Right cardiac atrium (tissue), 5 donors: ENCODE measurements around the gene CTNNA3. TPM values are rescaled to one million over a fixed set of nuclear protein-coding genes. Genes with fewer than 3 reads are reported as not detected.

Experiments
- ATAC-seq, 2 donors: fragments of 200-7000 bp; cut with Tn5 transposase; one replicate each; pipeline versions ENCODE4 v1.8.0 to v1.9.1; 2020; ENCODE audit warnings: moderate library complexity in 2 of 2, mild to moderate bottlenecking in 1 of 2
- DNase-seq, 3 donors: peaks; one replicate each; pipeline ENCODE4 v3.0.0-alpha.2; 2020
- H3K27ac ChIP-seq: one replicate; pipeline ENCODE4 v1.5.1; 2013; ENCODE audit warnings: mild to moderate bottlenecking, low read length, control low read depth, moderate library complexity
- H3K27me3 ChIP-seq: one replicate; pipeline ENCODE4 v1.6.1; 2013; ENCODE audit not compliant: control insufficient read depth, insufficient read depth
- H3K4me1 ChIP-seq: one replicate; pipeline ENCODE4 v1.6.1; 2013; ENCODE audit warnings: low read length; ENCODE audit not compliant: control insufficient read depth, insufficient read depth
- H3K4me3 ChIP-seq: one replicate; pipeline ENCODE4 v1.5.1; 2013; ENCODE audit warnings: low read length, control low read depth
- H3K9me3 ChIP-seq: one replicate; pipeline ENCODE4 v1.6.1; 2013; ENCODE audit warnings: low read length; ENCODE audit not compliant: control insufficient read depth
- WGBS: extraction: QIAGEN DNeasy Blood & Tissue Kit; methylation state at CpG from one replicate; pipeline ENCODE4 v1.1.7; 2013; 5-methylcytosine and 5-hydroxymethylcytosine counted together
- intact Hi-C, 4 donors: fragments of 100-400 bp; cut with DNase I; formaldehyde crosslinking; loops; one replicate each; pipeline versions ENCODE4 v1.11.0 to v1.14.0; 2022 to 2023
- polyA plus RNA-seq: library from polyadenylated mRNA; stranded (reverse); fragments of 200-250 nt; gene quantifications from one replicate; pipeline ENCODE4 v1.2.3, GENCODE V29; 2013
- total RNA-seq, 4 donors: library from RNA; stranded (reverse); fragmentation: NEBNext Ultra II Directional; extraction: Animal tissue kit (Norgen Biotek cat#: 25700); gene quantifications; one replicate each; pipeline ENCODE4 v1.2.1, GENCODE V29; 2021
- donor health status: healthy with polysubstance abuse.
- donor health status: DM: no; HTN: yes; CAD: no.
- donor health status: DM: no; HTN: no; CAD: no.
- donor health status: DM: no; HTN: yes; CAD: no; lungs with severe emphysema.
- donor health status: DM: yes; HTN: yes; CAD: no.

The CTNNA3 gene
- total and polyA plus RNA-seq, 5 donors = 4.5 to 81.7 (median 67.7) TPM

DNA sequence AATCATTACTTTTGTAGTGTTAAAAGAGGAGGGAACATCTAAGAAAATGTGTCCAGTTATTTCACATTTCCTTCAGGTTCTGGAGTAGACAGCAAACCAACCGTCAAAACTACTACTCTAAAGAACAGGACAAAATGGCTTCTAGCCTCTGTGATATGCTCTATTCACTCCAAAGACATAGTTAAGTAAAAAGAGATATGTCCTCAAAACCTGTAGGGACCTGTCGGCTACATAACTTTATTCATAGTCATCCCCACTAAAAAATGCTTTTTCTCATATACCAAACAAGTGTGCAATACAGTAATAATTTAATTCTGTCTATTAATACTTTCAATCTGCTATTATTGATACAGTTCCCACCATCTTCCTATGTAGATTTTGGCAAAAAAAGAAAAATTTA is 1412.9 kb downstream of the CTNNA3 start:
- 83% methylated on average over 2 of the region's 2 CpGs for WGBS
- H3K27me3 ChIP-seq = no peaks in the 10 kb centered on the region
- no peak overlapping the region for H3K27ac ChIP-seq
- no peaks in the 10 kb centered on the region for H3K4me1 ChIP-seq
- ATAC-seq (no peak), DNase-seq (no peak)
- intact Hi-C loops = no loop called here
- no peaks in the 10 kb centered on the region for H3K9me3 ChIP-seq
- no peak overlapping the region for H3K4me3 ChIP-seq

GRCh38 chr10:66281327-66281726 is 1414.7 kb downstream of the CTNNA3 start:
- DNase-seq = no peak
- H3K9me3 ChIP-seq = no peaks in the 10 kb centered on the region
- WGBS = 80% methylated on average over 1 of the region's 1 CpG
- intact Hi-C loops = no loop called here
- H3K27me3 ChIP-seq = no peaks in the 10 kb centered on the region
- H3K4me1 ChIP-seq = no peaks in the 10 kb centered on the region
- no peak overlapping the region for H3K4me3 ChIP-seq
- no peak overlapping the region for H3K27ac ChIP-seq
- ATAC-seq = no peak

DNA sequence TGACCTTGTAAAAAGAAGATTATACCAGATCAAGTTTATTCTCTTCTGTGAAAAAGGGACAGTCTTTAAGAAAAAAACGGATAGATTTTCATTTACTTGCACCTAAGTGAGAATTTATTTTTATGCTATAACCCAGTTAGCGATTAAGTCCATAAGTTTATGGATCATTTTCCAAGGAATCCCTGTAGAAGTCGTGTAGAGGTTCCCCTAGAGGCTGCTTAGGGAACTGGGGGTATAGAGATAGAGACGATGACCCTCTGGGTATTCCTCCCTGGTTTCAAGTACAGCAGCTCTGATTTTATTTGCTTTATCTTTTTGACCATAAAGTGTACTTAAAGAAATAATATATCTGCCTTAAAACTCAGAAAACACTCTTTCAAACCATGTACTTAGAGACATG is 1418.5 kb downstream of the CTNNA3 start:
- no peak for ATAC-seq
- intact Hi-C loops = no loop called here
- Histone ChIP-seq H3K27ac (no peak overlapping the region), H3K27me3 (no peaks in the 10 kb centered on the region), H3K9me3 (no peaks in the 10 kb centered on the region), H3K4me3 (no peak overlapping the region), H3K4me1 (no peaks in the 10 kb centered on the region)
- 70% methylated on average over 4 of the region's 4 CpGs for WGBS
- no peak for DNase-seq

- Histone ChIP-seq H3K27ac (no peak overlapping the region), H3K4me1 (no peaks in the 10 kb centered on the region), H3K9me3 (no peaks in the 10 kb centered on the region), H3K27me3 (no peaks in the 10 kb centered on the region), H3K4me3 (no peak overlapping the region)
- WGBS = 73% methylated on average over 3 of the region's 3 CpGs
- ATAC-seq (no peak), DNase-seq (no peak)
- intact Hi-C loops = no loop called here
These were observed 1422.0 kb downstream of the CTNNA3 start for GRCh38 chr10:66273966-66274519.

DNA sequence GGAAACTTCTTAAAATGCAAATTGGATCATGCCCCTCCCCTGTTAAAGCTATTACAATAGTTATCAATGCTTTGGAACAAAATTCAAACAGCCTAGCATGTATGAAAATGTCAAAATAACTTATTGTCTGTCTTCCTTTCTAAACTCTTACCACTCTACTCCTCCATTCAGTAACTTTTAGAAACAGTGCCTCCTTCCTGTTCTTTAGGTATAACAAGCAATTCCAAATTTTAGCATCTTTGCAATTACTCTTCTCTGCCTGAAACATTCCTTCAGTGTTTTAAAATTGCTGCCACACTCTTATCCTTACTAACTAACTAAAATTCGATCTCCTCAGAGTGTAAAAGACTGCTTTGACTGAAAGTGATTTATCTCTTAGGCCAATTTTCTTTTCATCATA is 1430.6 kb downstream of the CTNNA3 start:
- DNase-seq (no peak), ATAC-seq (no peak)
- no peaks in the 10 kb centered on the region for H3K9me3 ChIP-seq
- WGBS = 40% methylated on average over 1 of the region's 1 CpG
- H3K4me1 ChIP-seq = no peaks in the 10 kb centered on the region
- intact Hi-C loops = no loop called here
- no peak overlapping the region for H3K27ac ChIP-seq
- H3K4me3 ChIP-seq = no peak overlapping the region
- no peaks in the 10 kb centered on the region for H3K27me3 ChIP-seq

DNA sequence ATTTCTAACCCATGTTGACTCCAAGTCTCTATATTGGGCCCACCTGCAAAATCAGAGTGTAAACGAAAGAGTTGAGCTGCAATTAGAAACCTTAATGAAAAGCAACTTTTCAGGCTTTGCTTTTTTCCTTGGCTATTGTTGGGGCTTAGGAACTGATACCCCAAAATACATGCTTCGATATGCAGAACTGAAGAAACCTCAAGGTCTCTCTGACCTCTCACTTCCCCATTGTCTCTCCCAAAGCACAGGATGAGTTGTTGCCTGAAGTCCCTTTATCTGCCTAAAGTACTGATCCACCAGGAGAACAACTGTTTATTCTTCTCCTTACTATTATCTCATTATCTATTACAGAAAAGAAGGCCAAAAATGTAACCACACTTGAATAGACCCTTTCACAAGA is 1436.2 kb downstream of the CTNNA3 start:
- ATAC-seq (no peak), DNase-seq (no peak)
- 76% methylated on average over 2 of the region's 2 CpGs for WGBS
- intact Hi-C loops = no loop called here
- Histone ChIP-seq H3K4me1 (no peaks in the 10 kb centered on the region), H3K9me3 (no peaks in the 10 kb centered on the region), H3K27me3 (no peaks in the 10 kb centered on the region), H3K27ac (no peak overlapping the region), H3K4me3 (no peak overlapping the region)

- no peak for ATAC-seq
- H3K9me3 ChIP-seq = no peaks in the 10 kb centered on the region
- WGBS = 87% methylated on average over 2 of the region's 2 CpGs
- no peak for DNase-seq
- no peaks in the 10 kb centered on the region for H3K27me3 ChIP-seq
- no peaks in the 10 kb centered on the region for H3K4me1 ChIP-seq
- no peak overlapping the region for H3K4me3 ChIP-seq
- H3K27ac ChIP-seq = no peak overlapping the region
- intact Hi-C loops = no loop called here
These were observed 1437.3 kb downstream of the CTNNA3 start for GRCh38 chr10:66258693-66259092.

DNA sequence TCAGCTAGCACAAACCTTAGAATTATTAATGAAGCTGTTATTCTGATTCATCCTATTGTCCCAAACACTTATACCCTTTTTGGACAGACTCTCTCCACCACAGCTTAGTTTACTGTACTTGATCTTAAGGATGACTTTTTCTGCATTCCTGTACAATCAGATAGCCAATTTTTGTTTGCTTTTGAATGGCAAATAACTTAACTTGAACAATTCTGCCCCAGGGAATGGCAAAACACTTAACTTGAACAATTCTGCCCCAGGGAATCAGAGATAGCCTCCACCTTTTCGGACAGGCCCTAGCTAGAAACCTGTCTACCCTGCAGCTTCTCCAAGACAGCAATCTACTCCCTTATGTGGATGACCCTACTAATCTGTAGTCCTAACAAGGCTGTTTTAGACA is 1438.2 kb downstream of the CTNNA3 start:
- Histone ChIP-seq H3K27ac (no peak overlapping the region), H3K27me3 (no peaks in the 10 kb centered on the region), H3K4me3 (no peak overlapping the region), H3K9me3 (no peaks in the 10 kb centered on the region), H3K4me1 (no peaks in the 10 kb centered on the region)
- ATAC-seq (no peak), DNase-seq (no peak)
- intact Hi-C loops = no loop called here
- 83% methylated on average over 1 of the region's 1 CpG for WGBS

- Histone ChIP-seq H3K27ac (no peak overlapping the region), H3K9me3 (no peaks in the 10 kb centered on the region), H3K27me3 (no peaks in the 10 kb centered on the region), H3K4me1 (no peaks in the 10 kb centered on the region), H3K4me3 (no peak overlapping the region)
- intact Hi-C loops = no loop called here
- no peak for ATAC-seq
- DNase-seq = no peak
These were observed 1443.0 kb downstream of the CTNNA3 start for GRCh38 chr10:66252986-66253385.

GRCh38 chr10:66246177-66246576 is 1449.8 kb downstream of the CTNNA3 start:
- H3K27me3 ChIP-seq = no peaks in the 10 kb centered on the region
- H3K9me3 ChIP-seq = no peaks in the 10 kb centered on the region
- no peak overlapping the region for H3K27ac ChIP-seq
- DNase-seq (peak in 1 of 3 donors; percentile 24), ATAC-seq (no peak)
- 86% methylated on average over 1 of the region's 1 CpG for WGBS
- no peak overlapping the region for H3K4me3 ChIP-seq
- H3K4me1 ChIP-seq = no peaks in the 10 kb centered on the region
- intact Hi-C loops = no loop called here

DNA sequence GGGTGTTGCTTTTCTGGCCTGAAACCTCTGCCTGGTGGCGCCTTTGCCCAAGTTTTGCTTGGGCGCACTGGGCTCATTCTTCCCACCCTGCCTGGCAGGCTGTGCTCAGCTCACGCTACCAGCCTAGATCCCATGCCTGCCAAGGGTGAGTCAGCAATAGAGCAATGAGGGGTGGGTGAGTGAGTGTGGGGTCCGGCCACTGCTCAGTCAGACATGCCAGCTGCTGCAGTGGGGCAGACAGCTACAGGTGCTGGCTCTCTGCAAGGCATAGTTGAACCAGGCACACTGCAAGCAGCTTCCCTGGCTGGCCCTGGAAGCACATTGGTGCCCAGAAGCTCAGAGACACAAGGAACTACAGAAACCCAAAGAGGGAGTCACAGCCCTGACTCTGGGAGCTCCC is 1451.0 kb downstream of the CTNNA3 start:
- WGBS = 91% methylated on average over 4 of the region's 4 CpGs
- intact Hi-C loops = no loop called here
- Histone ChIP-seq H3K4me3 (no peak overlapping the region), H3K27me3 (no peaks in the 10 kb centered on the region), H3K4me1 (no peaks in the 10 kb centered on the region), H3K9me3 (no peaks in the 10 kb centered on the region), H3K27ac (no peak overlapping the region)
- no peak for ATAC-seq
- peak in 1 of 3 donors; percentile 10 for DNase-seq

DNA sequence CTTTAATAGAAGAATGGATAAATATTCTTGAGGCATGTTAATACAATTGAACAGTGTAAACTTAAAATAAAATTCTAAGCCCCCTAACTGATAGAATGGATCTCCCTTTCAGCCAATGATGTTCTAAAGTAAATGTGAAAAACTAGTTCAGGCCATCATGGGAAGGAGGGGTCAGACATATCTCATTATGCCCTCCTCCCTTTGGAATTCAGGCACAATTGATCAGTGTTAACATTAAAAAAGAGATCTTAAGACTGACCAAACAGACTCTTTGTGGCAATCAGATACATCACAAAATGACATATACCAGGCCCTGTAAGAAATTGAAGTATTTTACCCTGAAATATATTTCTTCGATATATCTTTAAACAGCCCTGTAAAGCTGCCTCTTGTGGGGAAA is 1453.1 kb downstream of the CTNNA3 start:
- Histone ChIP-seq H3K4me3 (no peak overlapping the region), H3K4me1 (no peaks in the 10 kb centered on the region), H3K9me3 (no peaks in the 10 kb centered on the region), H3K27me3 (no peaks in the 10 kb centered on the region), H3K27ac (no peak overlapping the region)
- 89% methylated on average over 1 of the region's 1 CpG for WGBS
- intact Hi-C loops = no loop called here
- no peak for ATAC-seq
- no peak for DNase-seq
